Measurements from ENCODE around the gene ZDHHC7. TPM values are rescaled to one million over a fixed set of nuclear protein-coding genes. Genes with fewer than 3 reads are reported as not detected.

The ZDHHC7 gene
- total and polyA plus RNA-seq, 9 of the 15 experiments (the other 6 are each of a cell fraction or from before 2014, with no cell fraction given), result 1.7 to 49.7 (median 37.4) TPM

- TF ChIP-seq HDAC6 (IDR thresholded peaks at IDR 0.05; ENCODE audit: low read depth, low read length), result no peak
- no peak; the same call in 1 of the 2 replicates for TF ChIP-seq TOE1 (IDR thresholded peaks at IDR 0.05; ENCODE audit: borderline replicate concordance)
- no peak for TF ChIP-seq TOE1 (CRISPR knock-in tag; IDR thresholded peaks at IDR 0.05; ENCODE audit: borderline replicate concordance, low read depth)
- no peak for TF ChIP-seq MGA (IDR thresholded peaks at IDR 0.05)
- TF ChIP-seq ZNF551 (CRISPR knock-in tag; IDR thresholded peaks at IDR 0.05), result no peak
- no peak for TF ChIP-seq ZNF134 (CRISPR knock-in tag; conservative IDR thresholded peaks at IDR 0.05)
- TF ChIP-seq SIX5 (IDR thresholded peaks at IDR 0.05; ENCODE audit: borderline replicate concordance in 1 of 2, insufficient read depth in 1 of 2, low read depth in 1 of 2, low read length in 2 of 2), result no peak
- no peak for TF ChIP-seq IRF2 (CRISPR knock-in tag; IDR thresholded peaks at IDR 0.05)
- TF ChIP-seq CHD2 (IDR thresholded peaks at IDR 0.05; ENCODE audit: low read depth, low read length), result no peak
- no peak for TF ChIP-seq MCM7 (IDR thresholded peaks at IDR 0.05)
- TF ChIP-seq ZNF395 (CRISPR knock-in tag; IDR thresholded peaks at IDR 0.05), result no peak
- no peak for TF ChIP-seq TRIM25 (IDR thresholded peaks at IDR 0.05; ENCODE audit: borderline replicate concordance)
Observed at GRCh38 chr16:85051067-85051581, 39.8 kb upstream of the ZDHHC7 start (continued).

Measured in K562 (cell line).